Activated T-cell treated with anti-CD3 and anti-CD28 coated beads for 4 hours (primary cell): ENCODE data around the gene HSPA9.
A peak's percentile ranks its signal among the peaks of the same experiment; 100 is the strongest.

Experiments used
- DNase-seq: peaks from one replicate; pipeline ENCODE4 v3.0.0-alpha.2; 2020

The HSPA9 gene

DNA sequence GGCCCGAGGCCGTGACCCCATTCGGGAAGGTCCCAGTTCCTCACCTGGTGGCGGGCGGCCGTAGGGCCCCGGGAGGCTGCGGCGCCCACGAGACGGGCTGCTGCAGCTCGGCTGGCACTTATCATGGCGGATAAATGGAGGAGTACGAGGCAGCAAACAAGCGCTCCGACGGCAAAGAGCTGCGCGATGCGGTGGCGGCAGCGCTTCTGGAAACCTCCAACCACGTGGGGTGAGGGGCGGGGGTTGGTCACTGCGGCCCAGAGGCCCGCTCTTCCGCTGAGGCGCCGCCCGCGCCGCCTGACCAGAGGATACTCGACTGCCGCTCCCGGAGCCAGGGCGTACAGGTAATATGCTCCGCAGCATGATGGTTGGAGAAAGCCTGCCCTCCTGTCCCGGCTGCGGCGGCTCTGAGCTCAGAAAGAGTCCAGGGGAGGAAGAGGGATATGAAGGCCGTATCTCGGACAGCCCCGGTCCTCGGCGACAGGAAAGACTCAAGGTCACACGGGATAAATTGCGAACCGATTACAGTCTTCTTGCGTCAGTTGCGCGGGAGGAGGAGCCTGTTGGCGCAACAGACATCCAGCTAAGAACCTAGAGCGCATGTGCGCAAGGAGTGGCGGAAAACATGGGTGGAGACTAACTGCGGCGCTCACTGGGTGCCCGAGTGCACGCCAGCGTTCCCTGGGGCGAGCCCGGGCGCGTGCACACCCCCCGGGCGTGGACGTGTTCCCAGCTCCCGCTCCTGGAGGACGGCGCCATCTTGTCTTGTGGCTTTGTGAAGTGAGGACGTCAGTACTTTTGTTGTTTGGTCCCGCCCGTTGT is at the start of gene HSPA9:
HSPA9 (minus strand) TSS at position 208 of the 822 bp plus-strand sequence; CDS start at position 125, 83 bp downstream.
- peak; percentile 95 for DNase-seq

DNA sequence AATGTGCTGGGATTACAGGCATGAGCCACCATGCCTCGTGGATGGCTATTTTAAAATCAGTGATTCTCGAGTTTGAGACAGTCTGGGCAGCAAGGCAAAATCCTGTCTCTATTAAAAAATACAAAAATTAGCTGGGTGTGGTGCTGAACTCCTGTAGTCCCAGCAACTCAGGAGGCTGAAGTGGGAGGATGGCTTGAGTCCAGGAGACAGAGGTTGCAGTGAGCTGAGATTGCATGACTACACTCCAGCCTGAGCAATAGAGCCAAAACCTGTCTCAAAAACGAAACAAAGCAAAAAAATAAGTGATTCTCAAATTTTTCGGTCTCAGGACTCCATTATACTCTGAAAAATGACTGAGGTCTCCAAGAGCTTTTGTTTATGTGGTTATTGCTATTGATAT is 47.9 kb upstream of the HSPA9 start:
- DNase-seq = no peak

DNA sequence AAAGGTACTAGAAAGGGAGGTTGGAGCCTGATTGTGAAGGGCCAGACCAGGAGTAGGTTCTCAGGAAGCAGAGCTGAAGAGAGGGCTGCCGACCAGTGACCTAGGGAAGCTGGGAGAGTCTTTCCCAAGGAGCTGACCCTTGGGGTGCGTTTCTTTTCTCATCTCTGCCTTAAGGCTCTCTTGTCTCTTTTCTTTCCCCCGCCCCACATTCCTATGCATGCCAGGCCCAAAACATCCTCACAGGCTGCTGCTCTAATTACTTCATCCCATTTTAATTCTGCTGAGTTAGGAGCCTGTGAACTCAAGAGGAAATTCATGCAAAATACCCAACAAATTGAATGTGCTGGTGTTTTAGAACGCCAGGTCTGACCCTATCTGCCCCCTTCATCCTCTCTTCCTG is 46.9 kb upstream of the HSPA9 start:
- DNase-seq = no peak

DNA sequence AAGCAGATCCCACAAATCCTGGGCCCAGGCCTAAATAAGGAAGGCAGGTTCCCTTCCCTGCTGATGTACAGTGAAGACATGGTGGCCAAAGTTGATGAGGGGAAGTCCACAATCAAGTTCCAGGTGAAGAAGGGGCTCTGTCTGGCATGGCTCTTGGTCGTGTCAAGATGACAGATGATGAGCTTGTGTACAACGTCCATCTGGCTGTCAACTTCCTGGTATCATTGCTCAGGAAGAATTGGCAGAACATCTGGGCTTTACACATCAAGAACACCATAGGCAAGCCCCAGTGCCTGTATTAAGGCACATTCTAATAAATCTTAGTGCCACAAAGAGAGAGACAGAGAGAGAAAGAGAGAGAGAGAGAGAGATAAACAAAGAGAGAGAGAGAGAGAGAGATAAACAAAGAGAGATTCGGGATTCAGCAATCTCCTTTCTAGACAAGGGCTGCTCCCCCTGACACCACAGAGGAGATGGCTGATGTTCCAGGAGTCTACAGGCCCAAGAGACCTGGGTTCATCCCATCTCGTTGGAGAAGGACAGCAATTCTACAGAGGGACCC is 45.5 kb upstream of the HSPA9 start:
- no peak for DNase-seq

DNA sequence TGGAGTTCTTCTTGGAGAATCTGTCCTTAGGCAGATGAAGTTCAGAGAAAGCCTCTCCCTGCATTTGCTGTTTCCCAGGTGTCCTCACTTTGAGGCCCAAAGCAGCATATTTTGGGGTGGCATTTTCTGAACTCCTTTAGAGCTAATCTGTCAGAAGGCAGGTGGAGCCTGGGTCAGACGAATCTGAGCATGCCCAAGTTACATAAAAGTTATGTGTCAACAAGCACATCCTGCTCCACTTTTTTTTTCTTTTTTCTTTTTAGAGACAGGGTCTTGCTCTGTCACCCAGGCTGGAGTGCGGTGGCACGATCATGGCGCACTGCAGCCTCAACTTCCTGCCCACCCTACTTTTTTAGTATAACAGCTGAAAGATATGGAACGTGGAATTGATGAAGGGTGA is 41.3 kb upstream of the HSPA9 start:
- DNase-seq = no peak

DNA sequence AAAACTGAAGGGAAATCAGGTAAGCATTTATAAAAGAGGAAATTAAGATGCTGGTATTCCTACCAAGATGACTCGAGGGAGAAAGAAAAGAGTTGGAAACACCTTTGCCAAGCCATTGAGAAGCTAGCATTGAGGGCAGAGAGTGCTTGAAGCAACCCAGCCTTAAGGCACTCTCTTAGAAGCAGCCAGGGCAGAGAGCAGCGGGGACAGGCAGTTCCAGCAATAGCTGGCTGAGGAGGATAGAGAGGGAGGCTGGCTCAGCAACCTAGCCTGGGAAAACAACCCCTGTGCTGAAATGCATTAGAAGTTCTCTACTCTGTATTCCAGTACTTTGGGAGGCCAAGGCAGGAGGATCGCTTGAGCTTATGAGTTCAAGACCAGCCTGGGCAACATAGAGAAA is 40.3 kb upstream of the HSPA9 start:
- no peak for DNase-seq

DNA sequence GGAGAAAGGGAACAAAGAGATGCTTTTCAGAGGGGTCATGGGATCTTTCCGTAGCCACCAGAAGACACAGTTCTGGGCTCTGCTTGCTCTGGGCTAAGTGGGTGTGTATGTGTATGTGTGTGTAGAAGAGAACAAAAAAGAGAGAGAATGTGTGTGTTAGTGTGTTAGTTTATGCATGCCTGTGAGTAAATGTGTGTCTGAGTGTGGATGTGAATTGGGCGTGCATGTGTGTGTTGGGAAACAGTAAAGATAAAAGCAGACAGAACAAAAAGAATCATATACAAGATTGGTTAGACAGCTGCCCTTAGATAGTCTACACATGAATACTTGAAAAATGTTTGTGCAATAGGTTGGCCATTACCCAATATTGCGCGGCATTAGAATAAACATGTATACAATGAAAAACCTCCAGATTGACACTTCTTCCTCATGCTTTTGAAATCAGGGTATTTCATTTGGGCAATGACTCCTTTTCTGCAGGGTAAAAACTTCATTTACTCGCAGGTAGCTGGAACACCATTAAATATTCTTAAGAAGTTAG is 36.5 kb upstream of the HSPA9 start:
- no peak for DNase-seq

DNA sequence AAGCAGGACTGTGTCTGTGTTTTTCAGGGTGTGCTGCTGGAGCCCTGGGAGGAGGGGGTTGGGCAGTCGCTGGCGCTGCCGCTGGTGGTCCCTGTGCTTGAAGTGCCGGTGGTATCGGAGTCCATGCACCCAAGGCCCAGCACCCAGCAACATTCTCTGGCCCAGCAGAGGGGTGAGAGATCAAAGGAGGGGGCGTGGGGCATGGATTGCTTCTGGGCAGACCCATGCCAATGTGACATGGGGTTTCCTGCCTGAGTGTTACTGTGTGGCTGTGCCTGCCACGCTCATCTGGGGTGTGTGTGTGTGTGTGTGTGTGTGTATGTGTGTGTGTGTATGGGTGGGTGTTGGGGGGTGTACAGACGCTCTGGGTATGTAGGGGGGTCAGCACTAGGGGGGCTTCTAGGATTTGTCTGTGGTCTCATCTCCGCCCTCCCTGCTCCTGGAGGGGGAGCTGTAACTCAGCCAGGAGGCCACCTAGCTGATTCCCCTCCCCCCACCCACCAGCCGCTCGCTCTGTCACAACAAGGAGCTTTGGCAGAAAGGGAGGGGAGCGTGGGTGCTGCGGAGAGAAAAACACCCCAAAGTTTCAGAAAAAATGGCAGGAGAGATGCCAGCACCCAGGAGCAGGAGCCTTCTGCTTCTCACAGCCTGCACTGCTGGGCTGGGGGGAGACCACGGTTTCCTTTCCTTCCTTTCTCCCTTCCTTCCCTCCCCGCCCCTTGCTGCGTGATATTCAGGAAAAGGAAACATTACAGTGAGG is 35.9 kb upstream of the HSPA9 start:
- DNase-seq = no peak

DNA sequence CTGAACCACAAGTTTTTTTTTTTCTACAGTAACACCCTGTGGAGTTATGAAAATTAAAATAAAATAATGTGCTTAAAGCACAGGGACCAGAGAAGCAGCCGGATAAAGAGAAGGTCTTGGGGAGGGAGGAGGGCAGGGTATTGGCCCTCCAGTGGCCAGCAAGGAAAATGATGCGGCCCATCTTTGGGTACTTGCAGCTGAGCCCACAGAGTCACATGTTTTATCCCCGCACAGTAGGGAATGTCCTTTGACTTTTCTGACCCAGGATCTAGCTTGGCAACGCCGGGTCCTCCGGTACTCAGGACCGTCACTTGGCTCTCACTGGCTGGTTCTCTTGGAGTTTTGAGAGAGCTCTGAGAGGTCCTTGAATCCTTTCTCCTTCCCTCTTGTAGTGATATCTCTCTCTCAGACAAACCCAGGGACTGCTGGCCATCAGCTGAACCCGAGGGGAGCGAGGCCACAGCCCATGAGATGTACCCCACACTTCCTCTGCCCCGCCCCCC is 35.3 kb upstream of the HSPA9 start:
- no peak for DNase-seq

DNA sequence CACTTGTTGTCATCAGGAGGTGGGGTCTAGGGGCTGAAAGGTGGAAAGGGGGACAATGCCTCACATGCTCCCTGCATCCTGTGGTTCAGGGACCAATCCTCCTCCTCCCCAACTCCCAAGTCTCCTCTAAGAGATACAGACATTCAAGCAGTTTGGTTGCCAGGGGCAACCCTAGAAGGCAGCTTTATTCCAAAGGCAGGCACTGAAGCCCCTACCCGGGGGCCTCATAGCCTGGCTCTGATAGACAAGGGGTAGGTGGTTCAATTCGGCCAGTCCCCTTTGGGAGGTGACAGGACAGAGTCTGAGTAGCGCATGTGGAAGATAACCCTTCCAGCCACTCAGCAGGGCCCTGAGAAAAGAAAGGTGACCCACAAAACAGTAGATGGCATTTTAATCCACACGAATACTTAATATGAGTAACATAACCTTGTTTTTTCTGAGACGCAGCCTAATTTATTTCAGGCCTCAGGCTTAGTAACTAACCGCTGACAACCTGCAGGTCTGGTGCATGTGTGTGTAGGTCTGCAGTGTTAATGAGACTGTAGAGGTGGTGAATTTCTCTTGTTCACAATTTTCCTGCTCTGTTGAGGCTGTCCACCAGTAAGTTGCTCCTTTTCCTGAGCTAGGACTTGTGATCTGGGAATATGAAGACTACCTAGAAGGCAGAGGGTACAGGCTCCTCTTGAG is 31.3 kb upstream of the HSPA9 start:
- DNase-seq = no peak

DNA sequence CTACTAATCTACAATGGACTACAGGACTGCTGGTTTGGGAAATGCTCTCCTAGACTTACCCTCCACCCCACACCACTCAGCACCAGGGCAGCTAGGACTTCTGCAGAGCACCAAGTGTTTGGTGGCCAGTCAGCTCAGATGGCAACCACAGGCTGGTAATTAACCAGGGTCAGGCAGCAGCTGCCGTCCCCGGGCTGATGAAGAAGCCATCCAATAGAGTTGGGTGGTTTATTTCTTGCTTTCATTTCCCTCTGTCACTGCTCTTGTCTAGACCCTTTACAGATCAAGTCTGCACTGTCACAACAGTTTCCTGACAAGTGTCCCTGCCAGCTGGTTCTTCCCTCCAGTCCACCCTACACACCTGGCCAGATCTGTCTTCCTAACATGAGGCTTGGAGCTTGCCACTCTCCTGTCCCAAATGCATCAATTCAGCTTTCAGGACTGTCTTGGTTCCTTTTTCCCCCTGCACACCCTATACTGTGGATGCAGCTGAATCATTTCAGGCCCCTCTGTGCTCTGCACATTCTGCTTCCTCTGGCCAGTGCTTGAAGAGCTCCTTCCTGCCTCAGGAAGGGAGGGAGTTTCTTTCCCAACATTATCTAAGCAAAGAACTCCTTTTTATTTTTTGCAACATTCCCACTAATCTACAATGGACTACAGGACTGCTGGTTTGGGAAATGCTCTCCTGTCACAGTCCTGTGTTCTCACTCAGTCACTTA is 30.2 kb upstream of the HSPA9 start:
- DNase-seq = no peak

DNA sequence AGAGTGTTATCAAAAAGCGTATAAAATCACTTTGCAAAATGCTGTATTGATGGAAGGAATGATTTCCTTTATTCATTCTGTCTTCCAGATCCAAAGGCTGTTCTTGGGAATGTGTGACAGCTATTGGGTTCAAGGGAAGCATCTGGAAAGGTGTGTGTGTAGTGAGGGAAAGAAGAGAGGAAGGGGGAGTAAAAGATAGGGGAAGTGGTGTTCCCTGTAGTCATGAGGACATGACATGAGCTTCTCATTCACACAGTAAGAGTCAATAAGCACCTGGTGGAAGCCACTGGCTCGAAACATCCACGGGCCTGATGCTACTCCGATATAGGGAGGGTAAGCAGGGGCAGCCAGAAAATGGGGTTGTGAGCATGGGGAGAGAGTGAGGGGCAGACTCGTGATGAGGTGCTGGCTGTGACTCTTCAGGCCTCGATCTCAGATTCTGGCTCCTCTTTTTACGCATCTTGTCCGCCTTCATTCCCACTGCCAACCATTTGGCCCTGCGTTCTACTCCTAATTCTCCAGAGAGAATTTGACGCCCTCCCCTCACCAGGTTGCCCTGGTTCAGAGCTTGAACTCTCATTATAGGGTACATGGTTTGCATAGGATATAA is 29.1 kb upstream of the HSPA9 start:
- DNase-seq = no peak

DNA sequence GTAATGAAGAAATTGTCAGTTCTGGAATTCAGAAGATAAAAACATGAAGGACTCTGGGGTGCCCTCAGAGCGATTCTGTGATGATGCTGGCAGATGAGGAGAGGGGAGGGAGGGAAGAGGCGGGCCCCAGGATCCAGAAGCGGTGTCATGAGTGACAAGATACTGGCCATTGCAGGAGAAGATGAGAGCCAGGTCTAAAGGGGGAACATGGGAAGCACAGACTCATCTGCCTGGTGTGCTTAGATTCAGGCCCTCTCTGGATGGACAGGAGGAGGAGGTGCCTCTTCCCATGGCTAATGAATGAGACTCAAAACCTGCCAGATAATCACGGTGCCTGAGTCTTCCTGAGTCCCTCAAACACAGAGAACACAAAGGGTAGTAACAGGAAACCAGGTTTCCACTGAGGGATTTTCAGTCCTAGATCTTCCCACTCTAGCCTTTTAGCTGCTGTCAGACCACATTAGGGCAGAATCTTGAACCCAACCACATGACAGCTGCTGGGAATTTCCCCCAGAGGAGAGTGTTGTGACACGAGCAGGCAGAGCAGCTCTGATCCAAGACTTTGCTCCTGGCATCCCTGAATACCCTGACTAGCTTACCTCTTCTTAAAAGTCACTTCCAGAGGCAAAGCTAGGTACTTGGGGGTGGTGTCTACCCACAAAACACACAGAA is 28.2 kb upstream of the HSPA9 start:
- no peak for DNase-seq

DNA sequence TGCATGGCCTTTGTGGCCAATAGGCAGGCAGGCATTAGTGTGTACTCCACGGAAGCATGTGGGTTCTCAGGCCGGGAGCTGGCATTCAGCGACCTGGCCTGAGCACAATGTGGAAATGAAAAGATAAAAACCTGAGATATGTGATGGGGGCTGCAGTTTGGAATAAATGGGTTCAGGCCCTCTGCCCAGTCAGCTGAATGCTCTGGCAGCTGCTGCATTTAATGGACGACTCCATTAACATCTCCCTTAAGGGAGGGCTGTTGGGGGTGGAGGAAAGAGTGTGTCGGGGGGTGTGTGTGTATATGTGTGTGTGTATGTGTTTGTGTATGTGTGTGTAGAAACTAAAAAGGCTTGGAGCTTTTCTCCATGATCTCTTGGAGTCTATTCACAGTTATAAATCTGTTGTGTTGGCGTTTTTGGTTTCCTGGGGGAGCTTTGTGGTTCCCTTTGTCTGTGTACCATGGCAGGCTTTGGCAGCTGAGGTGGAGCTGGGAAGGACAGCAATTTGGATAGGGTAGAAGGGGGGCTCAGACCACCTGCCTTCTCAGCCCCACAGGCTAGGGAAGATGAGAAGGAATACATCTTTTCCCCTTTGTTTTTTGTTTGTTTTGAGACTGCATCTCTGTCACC is 27.3 kb upstream of the HSPA9 start:
- DNase-seq = no peak

DNA sequence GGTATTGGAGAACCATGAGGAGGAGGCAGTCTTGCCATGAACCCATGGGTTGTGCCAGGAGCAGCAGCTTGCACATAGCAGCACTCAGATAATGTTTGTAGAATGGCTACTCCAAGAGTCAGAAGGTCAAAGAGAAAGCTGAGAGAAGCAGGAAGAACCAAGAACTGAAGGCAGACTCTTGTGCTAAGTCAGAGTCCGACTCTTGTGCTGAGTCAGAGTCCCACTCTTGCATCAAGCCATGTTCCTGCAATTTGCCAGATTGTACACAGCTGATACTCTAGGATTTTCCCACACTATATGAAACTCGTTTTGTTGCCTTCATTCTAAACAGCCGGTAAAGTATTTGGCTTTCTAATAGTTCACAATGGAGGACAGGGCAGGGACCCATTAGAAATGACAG is 26.2 kb upstream of the HSPA9 start:
- DNase-seq = no peak

DNA sequence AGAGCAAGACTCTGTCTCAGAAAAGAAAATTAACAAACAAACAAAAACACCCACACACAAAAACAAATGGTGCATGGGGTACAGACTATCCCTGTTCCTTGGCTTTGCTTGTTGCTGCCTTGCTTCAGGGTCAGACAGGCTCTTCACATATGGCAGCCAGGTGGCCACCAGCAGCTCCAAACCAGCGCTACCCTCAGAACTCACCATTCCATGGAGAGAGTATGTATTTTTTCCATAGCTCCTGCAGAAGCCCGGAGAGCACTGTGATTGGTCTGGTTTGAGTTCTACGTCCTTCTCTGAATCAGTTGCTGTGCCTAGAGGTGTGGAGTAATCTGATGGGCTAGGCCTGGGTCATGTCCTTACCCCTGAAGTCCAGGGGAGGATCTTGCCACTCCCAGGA is 25.2 kb upstream of the HSPA9 start:
- DNase-seq = no peak

DNA sequence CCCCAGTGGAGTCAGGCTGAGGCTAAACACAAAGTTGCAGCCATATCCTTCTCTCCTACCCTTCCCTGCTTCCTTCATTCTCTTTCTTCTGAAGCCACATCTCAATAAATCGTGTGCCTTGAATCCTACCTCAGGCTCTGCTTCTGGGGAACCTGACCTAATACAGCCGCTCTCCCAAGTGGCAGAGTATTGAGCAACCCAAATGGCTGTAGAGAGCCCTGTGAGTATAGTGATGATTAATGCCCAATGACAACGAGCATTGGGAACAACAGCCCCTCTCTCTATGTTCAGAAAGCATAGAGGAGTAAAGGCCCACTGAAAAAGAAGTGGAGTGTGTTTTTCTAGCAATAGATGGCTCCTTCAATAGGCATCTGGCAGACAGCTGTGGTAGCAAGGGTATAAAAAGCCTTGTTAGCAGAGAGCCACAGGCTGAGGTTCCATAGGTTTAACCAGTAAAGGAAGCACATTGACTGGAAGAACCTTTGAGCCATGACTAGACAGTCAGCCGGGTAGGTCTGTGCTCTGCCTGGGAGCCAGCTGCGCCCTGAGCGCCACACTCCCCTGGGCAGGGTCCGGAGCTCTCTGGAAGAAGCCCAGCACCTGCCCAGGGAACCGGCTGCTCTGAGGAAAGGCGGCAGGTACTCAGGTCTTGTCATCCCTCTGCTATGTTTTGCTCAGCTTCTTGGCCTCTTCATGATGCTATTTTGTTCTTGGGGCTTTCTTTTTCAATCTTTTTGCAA is 22.6 kb upstream of the HSPA9 start:
- no peak for DNase-seq

DNA sequence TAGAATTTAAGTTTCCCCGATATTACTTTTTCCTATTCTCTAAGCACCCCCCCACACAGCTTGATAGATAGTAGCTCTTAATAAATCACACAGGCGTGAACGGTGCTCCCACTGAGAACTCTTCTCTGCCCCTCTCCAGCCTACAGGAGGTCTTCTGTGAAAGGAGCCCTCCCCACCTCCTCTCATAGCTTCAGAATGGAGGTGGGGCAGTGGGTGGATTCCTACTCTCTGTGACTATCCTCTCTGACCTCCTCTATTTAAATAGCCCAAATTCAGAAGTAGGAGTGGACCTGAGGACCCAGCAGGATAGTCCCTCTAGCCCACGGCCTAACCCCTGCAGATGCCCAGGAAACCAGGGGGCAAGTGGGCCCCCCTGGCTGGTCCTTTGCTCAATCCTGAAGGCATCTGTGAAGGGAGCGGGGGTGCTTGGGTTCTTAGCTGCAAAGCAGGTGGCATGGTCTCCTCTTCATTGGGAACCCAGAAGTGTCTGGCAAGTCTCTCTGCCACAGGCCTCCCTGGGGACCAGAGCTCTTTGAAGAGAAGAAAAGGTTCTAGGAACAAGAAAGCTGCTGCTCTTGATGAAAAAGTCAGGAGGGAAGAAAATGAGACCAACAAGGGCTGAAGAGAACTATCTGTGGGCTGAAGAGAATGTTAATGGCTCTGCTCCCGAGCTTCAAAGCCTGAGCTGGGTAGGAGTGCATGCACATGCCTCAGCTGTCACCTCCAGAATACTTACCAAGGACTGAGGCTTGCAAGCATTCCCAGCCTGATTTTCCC is 21.1 kb upstream of the HSPA9 start:
- DNase-seq = no peak

DNA sequence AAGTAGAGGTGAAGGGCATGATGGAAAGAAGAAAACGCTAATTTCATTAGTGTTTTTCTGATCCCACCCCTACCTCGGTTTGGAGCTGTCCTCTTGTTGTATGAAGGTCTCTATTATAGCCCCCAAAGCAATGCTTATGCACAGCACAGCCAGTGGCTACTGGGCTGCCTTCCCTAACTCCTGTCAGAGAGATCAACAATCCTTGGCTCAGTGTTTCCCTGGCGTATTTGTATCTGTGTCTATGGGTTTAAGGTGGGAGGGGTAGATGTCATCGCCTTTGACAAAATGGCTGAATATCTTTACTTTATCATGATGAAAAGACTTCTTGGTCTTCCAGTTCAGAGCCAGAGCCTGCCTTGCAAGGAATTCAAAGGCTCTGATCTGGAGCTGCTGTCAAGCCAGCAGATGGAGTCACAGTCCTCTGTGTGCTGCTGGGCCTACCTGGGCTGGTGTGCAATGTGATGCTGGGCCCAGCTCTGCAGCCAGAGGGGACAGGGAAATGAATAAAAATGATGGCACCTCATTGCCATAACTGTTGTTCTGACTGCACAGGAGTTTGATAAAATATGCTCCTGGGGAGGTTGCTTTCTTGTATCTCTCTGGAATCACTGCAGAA is 20.1 kb upstream of the HSPA9 start:
- DNase-seq = no peak
